Measurements from ENCODE around the gene GNA12. TPM values are rescaled to one million over a fixed set of nuclear protein-coding genes. Genes with fewer than 3 reads are reported as not detected.

The GNA12 gene
- total RNA-seq, 1 donor from 2014 or later = 34.7 TPM

- TF ChIP-seq EZH2phosphoT487 (IDR thresholded peaks at IDR 0.05) (no peak), EZH2 (IDR thresholded peaks at IDR 0.05) (no peak), CTCF (IDR thresholded peaks at IDR 0.05) (no peak)
- H3K9me3 Mint-ChIP-seq = peaks cover 6% of the 10 kb centered on the region
- Histone ChIP-seq H3K36me3 (no peaks in the 10 kb centered on the region), H3K4me2 (peak overlapping the region; percentile 87), H3K27ac (no peak overlapping the region), H2AFZ (replicated peaks) (no peak overlapping the region), H3K4me1 (peaks cover 26% of the 10 kb centered on the region), H3K9ac (no peak overlapping the region), H3F3A (ENCODE audit: low read depth) (peaks cover 5% of the 10 kb centered on the region), H3K27me3 (no peaks in the 10 kb centered on the region), H3K9me3 (ENCODE audit: low read depth) (no peaks in the 10 kb centered on the region), H3K79me2 (ENCODE audit: low read depth) (peaks cover 69% of the 10 kb centered on the region), H4K20me1 (ENCODE audit: low read depth) (peaks cover 67% of the 10 kb centered on the region), H3K4me3 (no peak overlapping the region)
- H3K36me3 Mint-ChIP-seq = peaks cover 37% of the 10 kb centered on the region
- H3K27ac Mint-ChIP-seq = no peak overlapping the region
- peaks cover 6% of the 10 kb centered on the region for H3K27me3 Mint-ChIP-seq (ENCODE audit: insufficient read depth, low read depth)
- peaks cover 33% of the 10 kb centered on the region for H3K4me1 Mint-ChIP-seq
- no peak for DNase-seq (ENCODE audit: low spot score)
- H3K4me3 Mint-ChIP-seq = peak overlapping the region; percentile 90
Observed at GRCh38 chr7:2841907-2842306, 2.2 kb downstream of the GNA12 start.

DNA sequence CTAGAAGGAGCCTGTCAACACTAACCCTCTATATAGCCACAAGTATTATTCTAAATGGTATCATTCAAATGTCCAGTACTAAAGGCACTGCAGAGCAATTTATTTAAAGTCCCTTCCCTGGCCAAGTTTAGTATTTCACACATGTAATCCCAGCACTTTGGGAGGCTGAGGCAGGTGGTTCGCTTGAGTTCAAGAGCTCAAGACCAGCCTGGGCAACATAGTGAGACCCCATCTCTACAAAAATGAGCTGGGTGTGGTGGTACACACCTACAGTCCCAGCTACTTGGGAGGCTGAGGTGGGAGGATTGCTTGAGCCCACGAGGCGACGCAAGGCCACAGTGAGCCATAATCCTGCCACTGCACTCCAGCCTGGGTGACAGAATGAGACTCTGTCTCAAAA, 3.6 kb downstream of the GNA12 start:
- peaks cover 46% of the 10 kb centered on the region for H3K36me3 Mint-ChIP-seq
- H3K4me3 Mint-ChIP-seq = no peak overlapping the region
- H3K79me2 ChIP-seq (ENCODE audit: low read depth) = peaks cover 83% of the 10 kb centered on the region
- no peak overlapping the region for H3K27ac Mint-ChIP-seq
- H3K36me3 ChIP-seq = no peaks in the 10 kb centered on the region
- peaks cover 32% of the 10 kb centered on the region for H3K4me1 Mint-ChIP-seq
- peaks cover 5% of the 10 kb centered on the region for H3K9me3 Mint-ChIP-seq
- peaks cover 26% of the 10 kb centered on the region for H3K4me1 ChIP-seq
- no peak overlapping the region for H3K4me2 ChIP-seq
- H2AFZ ChIP-seq (replicated peaks) = no peak overlapping the region
- H3F3A ChIP-seq (ENCODE audit: low read depth) = peaks cover 5% of the 10 kb centered on the region
- H3K27me3 ChIP-seq = no peaks in the 10 kb centered on the region
- TF ChIP-seq EZH2phosphoT487 (IDR thresholded peaks at IDR 0.05) (no peak), CTCF (IDR thresholded peaks at IDR 0.05) (no peak), EZH2 (IDR thresholded peaks at IDR 0.05) (no peak)
- H4K20me1 ChIP-seq (ENCODE audit: low read depth) = peaks cover 76% of the 10 kb centered on the region
- H3K4me3 ChIP-seq = no peak overlapping the region
- DNase-seq (ENCODE audit: low spot score) = no peak
- H3K9ac ChIP-seq = no peak overlapping the region
- H3K27me3 Mint-ChIP-seq (ENCODE audit: insufficient read depth, low read depth) = peaks cover 6% of the 10 kb centered on the region
- no peaks in the 10 kb centered on the region for H3K9me3 ChIP-seq (ENCODE audit: low read depth)
- no peak overlapping the region for H3K27ac ChIP-seq

DNA sequence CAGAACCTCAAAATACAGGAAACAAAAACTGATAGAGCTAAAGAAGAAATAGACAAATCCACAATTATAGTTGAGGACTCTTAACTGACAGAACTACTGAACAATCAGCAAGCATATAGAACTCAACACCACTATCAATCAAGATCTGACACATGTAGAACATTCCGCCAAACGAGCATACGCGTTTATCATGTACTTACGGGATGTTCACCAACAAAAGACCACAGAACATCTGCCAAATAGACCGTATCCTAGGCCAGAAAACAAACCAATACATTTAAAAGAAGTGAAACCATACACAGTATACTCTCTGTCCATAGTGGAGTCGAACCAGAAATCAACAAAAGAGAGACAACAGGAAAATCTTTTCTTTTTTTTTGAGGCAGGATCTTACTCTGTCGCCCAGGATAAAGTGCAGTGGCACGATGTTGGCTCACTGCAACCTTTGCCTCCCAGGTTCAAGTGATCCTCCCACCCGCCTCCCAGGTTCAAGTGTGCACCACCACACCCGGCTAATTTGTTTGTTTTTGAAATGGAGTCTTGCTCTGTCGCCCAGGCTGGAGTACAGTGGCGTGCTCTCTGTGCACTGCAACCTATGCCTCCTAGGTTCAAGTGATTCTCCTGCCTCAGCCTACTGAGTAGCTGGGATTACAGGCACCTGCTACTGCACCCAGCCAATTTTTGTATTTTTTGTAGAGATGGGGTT, 5.1 kb downstream of the GNA12 start:
- peaks cover 4% of the 10 kb centered on the region for H3K27me3 Mint-ChIP-seq (ENCODE audit: insufficient read depth, low read depth)
- H3F3A ChIP-seq (ENCODE audit: low read depth) = peaks cover 5% of the 10 kb centered on the region
- H3K4me2 ChIP-seq = no peak overlapping the region
- peaks cover 23% of the 10 kb centered on the region for H3K4me1 Mint-ChIP-seq
- no peak overlapping the region for H3K27ac ChIP-seq
- no peak overlapping the region for H3K9ac ChIP-seq
- peaks cover 57% of the 10 kb centered on the region for H3K36me3 Mint-ChIP-seq
- DNase-seq (ENCODE audit: low spot score) = no peak
- no peak overlapping the region for H2AFZ ChIP-seq (replicated peaks)
- H3K9me3 Mint-ChIP-seq = peaks cover 2% of the 10 kb centered on the region
- peaks cover 98% of the 10 kb centered on the region for H3K79me2 ChIP-seq (ENCODE audit: low read depth)
- no peak overlapping the region for H3K27ac Mint-ChIP-seq
- no peak overlapping the region for H3K4me3 ChIP-seq
- H3K27me3 ChIP-seq = no peaks in the 10 kb centered on the region
- H4K20me1 ChIP-seq (ENCODE audit: low read depth) = peaks cover 76% of the 10 kb centered on the region
- H3K4me3 Mint-ChIP-seq = no peak overlapping the region
- H3K9me3 ChIP-seq (ENCODE audit: low read depth) = no peaks in the 10 kb centered on the region
- H3K4me1 ChIP-seq = peaks cover 26% of the 10 kb centered on the region
- TF ChIP-seq EZH2 (IDR thresholded peaks at IDR 0.05) = no peak
- TF ChIP-seq EZH2phosphoT487 (IDR thresholded peaks at IDR 0.05) = no peak
- TF ChIP-seq CTCF (IDR thresholded peaks at IDR 0.05) = no peak
- no peaks in the 10 kb centered on the region for H3K36me3 ChIP-seq

Measured in neural progenitor cell (in vitro differentiated cells).